Neutrophil (primary cell): ENCODE data around the gene KMT2D.
A peak's percentile ranks its signal among the peaks of the same experiment; 100 is the strongest.

Experiments used
- H3K27ac ChIP-seq: fragments of 200-600 bp; sonication (generic); 2 replicates; pipeline ENCODE4 v1.5.1; 2016; ENCODE audit warnings: mild to moderate bottlenecking, moderate library complexity
- H3K27me3 ChIP-seq: fragments of 200-600 bp; sonication (generic); 2 replicates; pipeline ENCODE4 v1.6.0; 2016; ENCODE audit warnings: mild to moderate bottlenecking
- H3K36me3 ChIP-seq: fragments of 200-600 bp; sonication (generic); 2 replicates; pipeline ENCODE4 v1.5.1; 2017
- H3K4me1 ChIP-seq, 2 experiments: fragments of 200-600 bp in 1 of 2; sonication (generic) in 1 of 2; 1 replicate in 1 of 2; 2 replicates in 1 of 2; pipeline versions ENCODE4 v1.5.1 to v1.6.1; 2013 to 2016; ENCODE audit warnings: low read depth in 1 of 2, low read length in 1 of 2, mild to moderate bottlenecking in 1 of 2, moderate library complexity in 1 of 2; ENCODE audit not compliant: control insufficient read depth in 1 of 2, insufficient read depth in 1 of 2
- H3K4me3 ChIP-seq, 2 experiments: fragments of 200-600 bp in 1 of 2; sonication (generic) in 1 of 2; 1 replicate in 1 of 2; 2 replicates in 1 of 2; pipeline ENCODE4 v1.5.1; 2013 to 2016; ENCODE audit warnings: low read depth in 1 of 2, low read length in 1 of 2, mild to moderate bottlenecking in 1 of 2, moderate library complexity in 1 of 2
- H3K9me3 ChIP-seq: fragments of 200-600 bp; sonication (generic); 2 replicates; pipeline ENCODE4 v1.5.1; 2016
- TF ChIP-seq, protein P1 (sequence below): fragments of 200-600 bp; sonication (generic); IDR thresholded peaks from 2 replicates; pipeline ENCODE4 v1.5.1; 2016; ENCODE audit warnings: antibody characterized with exemption

The KMT2D gene

DNA sequence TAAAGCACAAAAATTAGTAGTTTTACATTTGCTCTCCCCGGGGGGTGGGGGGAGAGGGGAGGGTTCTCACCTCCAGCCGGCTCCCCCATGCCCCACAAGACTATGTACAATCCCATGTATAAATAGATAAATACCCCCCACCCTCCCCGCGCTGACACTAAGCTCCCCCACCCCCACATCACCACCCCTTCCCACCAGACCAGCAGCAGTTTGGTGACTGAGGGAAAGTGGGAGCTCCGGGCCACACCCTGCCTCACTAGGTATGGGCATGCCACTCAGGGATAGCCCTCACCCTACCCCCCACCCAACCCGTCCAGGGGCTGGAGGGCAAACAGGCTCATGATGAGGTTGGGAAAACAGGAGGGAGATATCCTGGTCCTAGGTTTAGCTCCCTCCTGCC, 40.2 kb downstream of the KMT2D start:
- Histone ChIP-seq H3K36me3 (peaks cover 55% of the 10 kb centered on the region), H3K4me1 (peaks cover 24 to 28% of the 10 kb centered on the region in 2 experiments), H3K27me3 (no peaks in the 10 kb centered on the region), H3K27ac (peak overlapping the region; percentile 91), H3K9me3 (no peaks in the 10 kb centered on the region), H3K4me3 (peak overlapping the region in 1 of 2 experiments; percentile 69)
- TF ChIP-seq, protein P1, sequence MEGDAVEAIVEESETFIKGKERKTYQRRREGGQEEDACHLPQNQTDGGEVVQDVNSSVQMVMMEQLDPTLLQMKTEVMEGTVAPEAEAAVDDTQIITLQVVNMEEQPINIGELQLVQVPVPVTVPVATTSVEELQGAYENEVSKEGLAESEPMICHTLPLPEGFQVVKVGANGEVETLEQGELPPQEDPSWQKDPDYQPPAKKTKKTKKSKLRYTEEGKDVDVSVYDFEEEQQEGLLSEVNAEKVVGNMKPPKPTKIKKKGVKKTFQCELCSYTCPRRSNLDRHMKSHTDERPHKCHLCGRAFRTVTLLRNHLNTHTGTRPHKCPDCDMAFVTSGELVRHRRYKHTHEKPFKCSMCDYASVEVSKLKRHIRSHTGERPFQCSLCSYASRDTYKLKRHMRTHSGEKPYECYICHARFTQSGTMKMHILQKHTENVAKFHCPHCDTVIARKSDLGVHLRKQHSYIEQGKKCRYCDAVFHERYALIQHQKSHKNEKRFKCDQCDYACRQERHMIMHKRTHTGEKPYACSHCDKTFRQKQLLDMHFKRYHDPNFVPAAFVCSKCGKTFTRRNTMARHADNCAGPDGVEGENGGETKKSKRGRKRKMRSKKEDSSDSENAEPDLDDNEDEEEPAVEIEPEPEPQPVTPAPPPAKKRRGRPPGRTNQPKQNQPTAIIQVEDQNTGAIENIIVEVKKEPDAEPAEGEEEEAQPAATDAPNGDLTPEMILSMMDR: no peak

DNA sequence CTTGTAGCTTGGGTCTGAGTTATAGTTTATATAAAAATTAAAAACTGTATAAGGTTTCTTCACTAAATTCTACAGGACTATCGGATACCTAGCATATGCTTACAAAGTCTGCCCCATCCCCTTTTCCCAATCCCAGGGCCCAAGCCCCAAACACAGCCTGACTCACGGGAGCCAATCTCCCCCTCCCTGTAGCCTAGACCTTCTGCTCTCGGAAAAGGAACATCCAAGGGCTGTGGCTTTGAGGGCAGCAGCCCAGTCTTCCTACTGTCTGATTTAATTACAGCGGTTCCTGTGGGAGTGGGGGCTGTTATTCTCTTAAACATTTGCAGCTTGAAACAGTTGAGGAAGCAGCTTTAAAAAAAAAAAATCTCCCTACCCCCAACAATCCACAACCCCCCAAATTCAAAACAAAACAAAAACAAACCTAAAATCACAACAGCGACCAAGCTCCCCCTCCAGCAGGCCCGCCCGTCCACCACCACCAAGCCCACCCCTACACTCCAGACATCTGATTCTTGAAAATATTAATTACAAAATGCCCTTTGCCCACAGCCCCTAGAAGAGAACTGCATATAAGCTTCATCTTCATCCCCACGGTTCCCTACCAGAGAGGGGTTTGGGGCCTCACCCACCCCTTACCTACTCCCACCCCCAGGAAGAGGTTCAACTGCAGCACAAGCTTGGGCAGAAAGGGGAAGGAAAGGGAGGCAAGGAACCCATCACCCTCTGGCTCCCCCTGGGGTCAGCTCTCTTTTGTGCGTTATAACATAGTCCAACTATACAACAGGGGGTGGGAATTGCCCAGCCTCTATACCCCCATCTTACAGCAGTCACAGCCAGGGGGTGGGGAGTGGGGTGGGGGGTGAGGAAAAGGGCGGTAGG, 40.9 kb downstream of the KMT2D start:
- peak overlapping the region; percentile 69 to 73 for H3K4me3 ChIP-seq
- H3K27me3 ChIP-seq: no peaks in the 10 kb centered on the region
- H3K36me3 ChIP-seq: peaks cover 47% of the 10 kb centered on the region
- H3K4me1 ChIP-seq: peaks cover 24 to 28% of the 10 kb centered on the region in 2 experiments
- peak overlapping the region; percentile 91 for H3K27ac ChIP-seq
- no peaks in the 10 kb centered on the region for H3K9me3 ChIP-seq
- TF ChIP-seq, protein P1: peak; percentile 77

DNA sequence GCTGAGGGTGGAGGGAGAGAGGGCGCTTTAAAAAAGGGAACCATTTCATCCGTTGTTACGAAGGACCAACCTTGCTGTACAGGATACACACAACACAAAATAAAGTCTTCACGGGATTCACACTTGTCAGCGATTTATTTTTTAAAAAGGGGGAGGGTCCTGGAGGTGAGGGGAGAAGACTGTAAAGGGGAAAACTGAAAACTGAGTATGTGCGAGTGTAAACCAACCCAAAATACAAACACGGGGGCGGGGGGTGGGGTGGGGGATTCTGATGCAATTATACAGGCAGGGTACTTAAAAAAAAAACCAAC, 41.5 kb downstream of the KMT2D start:
- Histone ChIP-seq H3K9me3 (no peaks in the 10 kb centered on the region), H3K27me3 (no peaks in the 10 kb centered on the region), H3K36me3 (peaks cover 41% of the 10 kb centered on the region), H3K4me1 (peaks cover 24 to 28% of the 10 kb centered on the region in 2 experiments), H3K27ac (peak overlapping the region; percentile 91), H3K4me3 (peak overlapping the region; percentile 69 to 73)
- TF ChIP-seq, protein P1: no peak

DNA sequence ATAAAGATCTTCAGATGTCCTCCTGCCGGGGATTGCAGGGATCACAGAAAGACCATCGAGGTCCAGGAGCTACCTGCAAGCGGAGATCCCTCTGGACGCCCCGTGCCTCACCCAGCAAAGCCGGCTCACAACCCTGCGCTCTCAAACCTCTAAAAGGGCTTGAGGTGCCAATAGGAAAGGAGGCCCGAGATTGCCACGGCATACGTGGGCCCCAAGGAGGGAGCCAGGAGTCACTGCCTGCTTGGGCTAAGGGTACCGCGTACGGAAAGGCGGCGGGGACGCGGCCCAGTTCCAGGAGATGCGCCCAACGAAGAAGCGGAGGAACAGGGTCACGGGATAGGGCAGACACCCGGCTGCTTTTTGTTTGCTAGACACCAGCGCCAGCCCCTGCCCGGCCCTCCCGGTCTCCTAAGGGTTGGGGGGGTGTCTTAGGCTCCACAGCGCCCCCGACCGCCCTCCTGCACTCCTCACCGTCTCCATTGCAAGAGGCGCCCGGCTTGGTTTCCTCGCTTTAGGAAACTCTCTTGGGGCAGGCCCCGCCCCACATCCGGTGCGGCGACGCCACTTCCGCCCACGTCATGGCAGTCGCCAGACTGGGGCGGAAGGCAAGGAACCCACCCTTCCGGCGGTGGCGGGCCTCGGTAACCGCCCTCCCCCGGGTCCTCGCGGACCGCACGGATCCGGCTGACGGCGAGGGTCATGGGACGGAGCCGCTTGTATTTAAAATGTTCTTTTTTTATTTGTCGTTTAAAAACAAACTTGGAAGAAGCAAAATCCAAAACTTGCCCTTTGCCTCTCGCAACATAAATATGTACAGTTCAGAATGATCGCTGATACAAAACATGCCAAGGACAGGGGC, 42.1 kb downstream of the KMT2D start, which contains the start of gene PRKAG1:
Gene PRKAG1 (minus strand): TSS at position 516 of the 859 bp plus-strand sequence. CDS start 36 bp downstream, at position 480.
- TF ChIP-seq, protein P1: peak; percentile 73
- peaks cover 24 to 28% of the 10 kb centered on the region in 2 experiments for H3K4me1 ChIP-seq
- H3K27me3 ChIP-seq: no peaks in the 10 kb centered on the region
- peak within 1 kb of the TSS; percentile 69 to 73 for H3K4me3 ChIP-seq
- peak within 1 kb of the TSS; percentile 91 for H3K27ac ChIP-seq
- no peaks in the 10 kb centered on the region for H3K9me3 ChIP-seq
- peaks cover 35% of the 10 kb centered on the region for H3K36me3 ChIP-seq

DNA sequence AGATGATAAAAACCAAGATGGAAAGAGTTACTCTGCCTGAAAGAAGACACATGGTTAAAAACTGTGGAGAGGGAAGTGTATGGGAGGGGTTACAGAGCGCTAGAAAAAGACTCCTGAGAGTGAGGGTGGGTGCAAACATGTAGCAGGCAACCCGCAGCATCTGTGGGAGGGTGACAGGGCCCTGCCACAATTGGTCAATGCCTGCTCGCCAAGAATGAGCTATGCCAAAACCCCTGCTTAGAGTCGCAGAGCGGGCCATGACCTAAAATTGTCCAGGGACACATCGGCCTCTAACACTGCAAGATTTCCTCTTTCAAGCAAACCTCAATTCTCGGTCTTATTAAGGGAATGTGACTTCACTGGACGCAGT, 42.7 kb downstream of the KMT2D start:
- H3K27me3 ChIP-seq: no peaks in the 10 kb centered on the region
- peak overlapping the region; percentile 69 to 73 for H3K4me3 ChIP-seq
- H3K36me3 ChIP-seq: peaks cover 30% of the 10 kb centered on the region
- TF ChIP-seq, protein P1: no peak
- peak overlapping the region; percentile 91 for H3K27ac ChIP-seq
- no peaks in the 10 kb centered on the region for H3K9me3 ChIP-seq
- peaks cover 24 to 28% of the 10 kb centered on the region in 2 experiments for H3K4me1 ChIP-seq
